ENCODE measurements around the gene ZNRF3.

ZNRF3 gene

GRCh38 chr22:29074276-29074772 lies 191.0 kb downstream of the ZNRF3 start:
- no peak overlapping the region for H2AK5ac ChIP-seq (ENCODE audit: low read length)
- no peaks in the 10 kb centered on the region for H3K36me3 ChIP-seq (ENCODE audit: control insufficient read depth in 1 of 2, insufficient read depth in 2 of 2, low read length in 2 of 2)
- H2BK12ac ChIP-seq (ENCODE audit: low read length) = no peak overlapping the region
- H4K8ac ChIP-seq (ENCODE audit: low read depth, low read length) = no peak overlapping the region
- H3K27me3 ChIP-seq (ENCODE audit: insufficient read depth, low read length) = peaks cover 7% of the 10 kb centered on the region
- H3K4ac ChIP-seq (ENCODE audit: low read depth, low read length) = no peak overlapping the region
- H4K12ac ChIP-seq (ENCODE audit: low read depth, low read length) = no peak overlapping the region
- DNase-seq = peak in 1 of 2 donors; percentile 22
- peaks cover 3% of the 10 kb centered on the region for H3K9me3 ChIP-seq (ENCODE audit: insufficient read depth, low read depth, low read length)
- H3K27ac ChIP-seq (ENCODE audit: low read depth, low read length) = no peak overlapping the region
- no peak overlapping the region for H2AFZ ChIP-seq (ENCODE audit: insufficient read depth, low read length, poor library complexity)
- no peak overlapping the region for H3K18ac ChIP-seq (ENCODE audit: low read length)
- peaks cover 4% of the 10 kb centered on the region for H3K79me1 ChIP-seq (ENCODE audit: low read length)
- no peak overlapping the region for H3K4me3 ChIP-seq (ENCODE audit: low read depth, low read length)
- H3K23ac ChIP-seq (ENCODE audit: low read length) = no peak overlapping the region
- no CpG with 5 or more reads among the region's 10 CpGs for WGBS (ENCODE audit: extremely low coverage, insufficient coverage, insufficient read length)
- H4K91ac ChIP-seq (ENCODE audit: low read depth, low read length) = no peak overlapping the region
- no peak overlapping the region for H3K9ac ChIP-seq (ENCODE audit: low read length)
- H2BK120ac ChIP-seq (ENCODE audit: insufficient read depth, low read length, poor library complexity) = no peak overlapping the region
- H3K4me1 ChIP-seq (ENCODE audit: control insufficient read depth in 1 of 2, insufficient read depth in 2 of 2, low read length in 2 of 2) = peaks cover 3 to 18% of the 10 kb centered on the region in 2 experiments
- H3K4me2 ChIP-seq (ENCODE audit: low read length) = peak overlapping the region; percentile 86
- no peak overlapping the region for H3K14ac ChIP-seq (ENCODE audit: low read length)
- H3K79me2 ChIP-seq (ENCODE audit: control insufficient read depth, insufficient read depth, low read length, poor library complexity) = no peaks in the 10 kb centered on the region
- H2BK5ac ChIP-seq (ENCODE audit: low read depth, low read length, poor library complexity) = no peak overlapping the region

- no peak overlapping the region for H3K23ac ChIP-seq (ENCODE audit: low read length)
- H3K4me1 ChIP-seq (ENCODE audit: control insufficient read depth in 1 of 2, insufficient read depth in 2 of 2, low read length in 2 of 2) = peaks cover 5 to 8% of the 10 kb centered on the region in 2 experiments
- H3K27me3 ChIP-seq (ENCODE audit: insufficient read depth, low read length) = no peaks in the 10 kb centered on the region
- H3K9me3 ChIP-seq (ENCODE audit: insufficient read depth, low read depth, low read length) = no peaks in the 10 kb centered on the region
- H2AFZ ChIP-seq (ENCODE audit: insufficient read depth, low read length, poor library complexity) = no peak overlapping the region
- WGBS (ENCODE audit: extremely low coverage, insufficient coverage, insufficient read length) = no CpG with 5 or more reads among the region's 6 CpGs
- no peak overlapping the region for H4K91ac ChIP-seq (ENCODE audit: low read depth, low read length)
- H3K4ac ChIP-seq (ENCODE audit: low read depth, low read length) = no peak overlapping the region
- no peak overlapping the region for H2AK5ac ChIP-seq (ENCODE audit: low read length)
- H2BK12ac ChIP-seq (ENCODE audit: low read length) = no peak overlapping the region
- H3K9ac ChIP-seq (ENCODE audit: low read length) = no peak overlapping the region
- H3K79me1 ChIP-seq (ENCODE audit: low read length) = peaks cover 2% of the 10 kb centered on the region
- no peak overlapping the region for H3K4me3 ChIP-seq (ENCODE audit: low read depth, low read length)
- H4K12ac ChIP-seq (ENCODE audit: low read depth, low read length) = no peak overlapping the region
- no peak overlapping the region for H3K18ac ChIP-seq (ENCODE audit: low read length)
- no peak for DNase-seq
- no peaks in the 10 kb centered on the region for H3K79me2 ChIP-seq (ENCODE audit: control insufficient read depth, insufficient read depth, low read length, poor library complexity)
- no peak overlapping the region for H3K4me2 ChIP-seq (ENCODE audit: low read length)
- no peak overlapping the region for H2BK5ac ChIP-seq (ENCODE audit: low read depth, low read length, poor library complexity)
- no peak overlapping the region for H3K14ac ChIP-seq (ENCODE audit: low read length)
- no peaks in the 10 kb centered on the region for H3K36me3 ChIP-seq (ENCODE audit: control insufficient read depth in 1 of 2, insufficient read depth in 2 of 2, low read length in 2 of 2)
- no peak overlapping the region for H2BK120ac ChIP-seq (ENCODE audit: insufficient read depth, low read length, poor library complexity)
- no peak overlapping the region for H4K8ac ChIP-seq (ENCODE audit: low read depth, low read length)
- H3K27ac ChIP-seq (ENCODE audit: low read depth, low read length) = no peak overlapping the region
Observed at GRCh38 chr22:29078036-29078868, 194.9 kb downstream of the ZNRF3 start.

GRCh38 chr22:29078869-29079207 lies 195.5 kb downstream of the ZNRF3 start:
- H2AFZ ChIP-seq (ENCODE audit: insufficient read depth, low read length, poor library complexity) = no peak overlapping the region
- H3K4ac ChIP-seq (ENCODE audit: low read depth, low read length) = no peak overlapping the region
- no peak overlapping the region for H2BK12ac ChIP-seq (ENCODE audit: low read length)
- H3K14ac ChIP-seq (ENCODE audit: low read length) = no peak overlapping the region
- H3K79me2 ChIP-seq (ENCODE audit: control insufficient read depth, insufficient read depth, low read length, poor library complexity) = no peaks in the 10 kb centered on the region
- H3K4me1 ChIP-seq (ENCODE audit: control insufficient read depth in 1 of 2, insufficient read depth in 2 of 2, low read length in 2 of 2) = peaks cover 2 to 3% of the 10 kb centered on the region in 2 experiments
- no peak overlapping the region for H2AK5ac ChIP-seq (ENCODE audit: low read length)
- no peak overlapping the region for H4K12ac ChIP-seq (ENCODE audit: low read depth, low read length)
- H3K79me1 ChIP-seq (ENCODE audit: low read length) = no peaks in the 10 kb centered on the region
- H4K91ac ChIP-seq (ENCODE audit: low read depth, low read length) = no peak overlapping the region
- H3K36me3 ChIP-seq (ENCODE audit: control insufficient read depth in 1 of 2, insufficient read depth in 2 of 2, low read length in 2 of 2) = no peaks in the 10 kb centered on the region
- no peaks in the 10 kb centered on the region for H3K27me3 ChIP-seq (ENCODE audit: insufficient read depth, low read length)
- no peak overlapping the region for H3K27ac ChIP-seq (ENCODE audit: low read depth, low read length)
- H4K8ac ChIP-seq (ENCODE audit: low read depth, low read length) = no peak overlapping the region
- no peak overlapping the region for H3K4me3 ChIP-seq (ENCODE audit: low read depth, low read length)
- no peak overlapping the region for H3K23ac ChIP-seq (ENCODE audit: low read length)
- H3K4me2 ChIP-seq (ENCODE audit: low read length) = no peak overlapping the region
- H2BK5ac ChIP-seq (ENCODE audit: low read depth, low read length, poor library complexity) = no peak overlapping the region
- H3K18ac ChIP-seq (ENCODE audit: low read length) = no peak overlapping the region
- H3K9me3 ChIP-seq (ENCODE audit: insufficient read depth, low read depth, low read length) = no peaks in the 10 kb centered on the region
- no peak overlapping the region for H2BK120ac ChIP-seq (ENCODE audit: insufficient read depth, low read length, poor library complexity)
- no peak for DNase-seq
- no CpG with 5 or more reads among the region's 6 CpGs for WGBS (ENCODE audit: extremely low coverage, insufficient coverage, insufficient read length)
- no peak overlapping the region for H3K9ac ChIP-seq (ENCODE audit: low read length)

- DNase-seq = no peak
- no peaks in the 10 kb centered on the region for H3K9me3 ChIP-seq (ENCODE audit: insufficient read depth, low read depth, low read length)
- no peak overlapping the region for H3K9ac ChIP-seq (ENCODE audit: low read length)
- H3K18ac ChIP-seq (ENCODE audit: low read length) = no peak overlapping the region
- no peak overlapping the region for H3K23ac ChIP-seq (ENCODE audit: low read length)
- no peak overlapping the region for H3K4me3 ChIP-seq (ENCODE audit: low read depth, low read length)
- H2BK12ac ChIP-seq (ENCODE audit: low read length) = no peak overlapping the region
- H4K8ac ChIP-seq (ENCODE audit: low read depth, low read length) = no peak overlapping the region
- no peak overlapping the region for H2AK5ac ChIP-seq (ENCODE audit: low read length)
- no peak overlapping the region for H2BK120ac ChIP-seq (ENCODE audit: insufficient read depth, low read length, poor library complexity)
- no peaks in the 10 kb centered on the region for H3K79me2 ChIP-seq (ENCODE audit: control insufficient read depth, insufficient read depth, low read length, poor library complexity)
- H3K4me2 ChIP-seq (ENCODE audit: low read length) = no peak overlapping the region
- H3K4ac ChIP-seq (ENCODE audit: low read depth, low read length) = no peak overlapping the region
- H2BK5ac ChIP-seq (ENCODE audit: low read depth, low read length, poor library complexity) = no peak overlapping the region
- H4K91ac ChIP-seq (ENCODE audit: low read depth, low read length) = no peak overlapping the region
- H3K79me1 ChIP-seq (ENCODE audit: low read length) = no peaks in the 10 kb centered on the region
- no peaks in the 10 kb centered on the region for H3K27me3 ChIP-seq (ENCODE audit: insufficient read depth, low read length)
- no peaks in the 10 kb centered on the region for H3K36me3 ChIP-seq (ENCODE audit: control insufficient read depth in 1 of 2, insufficient read depth in 2 of 2, low read length in 2 of 2)
- no peak overlapping the region for H3K27ac ChIP-seq (ENCODE audit: low read depth, low read length)
- H2AFZ ChIP-seq (ENCODE audit: insufficient read depth, low read length, poor library complexity) = no peak overlapping the region
- peaks cover 0 to 3% of the 10 kb centered on the region in 2 experiments for H3K4me1 ChIP-seq (ENCODE audit: control insufficient read depth in 1 of 2, insufficient read depth in 2 of 2, low read length in 2 of 2)
- no peak overlapping the region for H4K12ac ChIP-seq (ENCODE audit: low read depth, low read length)
- no peak overlapping the region for H3K14ac ChIP-seq (ENCODE audit: low read length)
- no CpG with 5 or more reads among the region's 8 CpGs for WGBS (ENCODE audit: extremely low coverage, insufficient coverage, insufficient read length)
Observed at GRCh38 chr22:29079218-29079901, 196.0 kb downstream of the ZNRF3 start.
